HG03558 (cell line): Measurements from ENCODE around the gene KLRK1.
"Not testable (repeated sequence)": the region's sequence is repeated elsewhere in the genome, so short reads cannot be mapped to it uniquely, and the experiment has no call there.

Experiments used
- ATAC-seq: cut with Tn5 transposase; IDR thresholded peaks from one replicate; pipeline ENCODE4 v1.9.1; 2021; ENCODE audit warnings: moderate number of reproducible peaks; ENCODE audit not compliant: unreplicated experiment; ENCODE audit errors: extremely low read depth

KLRK1 gene

DNA sequence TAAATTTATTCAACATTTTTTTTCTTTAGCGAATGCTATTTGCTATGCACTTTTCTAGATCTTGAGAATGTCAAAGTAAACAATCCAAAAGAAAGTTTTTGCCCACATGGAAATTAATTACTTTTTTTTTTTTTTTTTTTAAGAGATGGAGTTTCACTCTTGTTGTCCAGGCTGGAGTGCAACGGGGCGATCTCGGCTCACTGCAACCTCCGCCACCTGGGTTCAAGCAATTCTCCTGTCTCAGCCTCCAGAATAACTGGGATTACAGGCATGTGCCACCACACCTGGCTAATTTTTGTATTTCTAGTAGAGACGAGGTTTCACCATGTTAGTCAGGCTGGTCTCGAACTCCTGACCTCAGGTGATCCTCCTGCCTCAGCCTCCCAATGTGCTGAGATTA is 1.1 kb upstream of the KLRK1 start:
- not testable (repeated sequence) for ATAC-seq

DNA sequence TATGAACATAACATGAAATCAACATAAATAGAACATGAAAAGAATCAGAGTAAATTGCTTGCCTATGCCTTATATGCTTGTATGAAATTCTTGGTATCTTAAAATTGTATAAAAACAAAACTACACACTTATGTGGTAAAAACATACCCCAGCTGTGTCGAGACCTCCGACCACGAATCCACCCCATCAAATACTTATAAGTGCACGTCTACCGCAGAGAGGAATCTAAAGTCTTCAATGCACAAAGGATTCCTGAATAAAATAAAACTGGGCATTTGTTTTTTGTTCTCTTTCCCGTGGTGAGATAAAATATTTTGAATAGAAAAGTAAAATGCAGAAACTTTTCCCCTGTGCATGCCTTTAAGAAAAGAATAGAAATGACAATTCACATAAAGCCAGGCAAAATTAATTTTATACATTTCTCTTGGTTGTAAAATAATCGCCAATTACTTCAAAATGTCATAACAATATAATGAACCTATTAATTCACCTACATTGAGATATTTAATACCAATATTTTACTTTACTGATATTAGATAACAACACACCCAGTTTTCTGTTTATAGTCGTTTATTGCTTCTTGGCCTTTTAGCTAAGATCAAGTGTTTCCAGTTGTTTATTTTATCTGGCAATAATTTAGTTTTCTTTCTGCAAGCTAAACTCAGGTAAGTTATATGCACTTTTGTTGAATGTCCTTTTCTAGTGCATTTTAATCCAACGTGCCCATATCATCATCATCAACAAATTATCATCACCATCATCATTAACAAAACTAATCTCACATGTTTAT is 1.0 kb downstream of the KLRK1 start:
- no peak for ATAC-seq

DNA sequence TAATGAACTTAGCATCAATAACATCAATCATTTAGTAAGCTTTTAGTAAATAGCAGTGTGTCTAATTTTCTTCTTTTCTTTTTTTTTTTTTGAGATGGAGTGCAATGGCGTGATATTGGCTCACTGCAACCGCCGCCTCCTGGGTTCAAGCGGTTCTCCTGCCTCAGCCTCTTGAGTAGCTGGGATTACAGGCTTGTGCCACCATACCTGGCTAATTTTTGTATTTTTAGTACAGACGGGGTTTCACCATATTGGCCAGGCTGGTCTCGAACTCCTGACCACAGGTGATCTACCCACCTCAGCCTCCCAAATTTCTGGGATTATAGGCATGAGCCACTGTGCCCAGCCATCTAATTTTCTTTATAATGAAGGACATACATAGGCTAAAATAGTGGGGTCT is 2.3 kb downstream of the KLRK1 start:
- not testable (repeated sequence) for ATAC-seq

DNA sequence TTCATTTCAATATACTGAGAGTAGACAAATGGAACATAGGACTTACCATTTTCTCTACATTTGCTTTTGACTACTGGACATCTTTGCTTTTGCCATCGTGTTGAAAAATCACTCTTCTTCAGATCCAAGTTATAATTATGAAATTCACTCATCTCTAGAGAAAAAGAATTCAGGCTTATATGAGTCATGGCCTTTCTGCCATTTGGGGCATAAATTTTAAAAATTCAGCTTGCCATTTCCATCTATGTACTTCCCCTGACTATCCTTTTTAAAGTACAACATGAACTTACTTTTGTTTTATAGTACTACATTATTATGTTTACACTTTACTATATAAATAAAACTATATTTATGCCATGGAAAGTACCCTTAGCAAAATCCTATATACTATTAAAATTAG is 3.0 kb downstream of the KLRK1 start:
- no peak for ATAC-seq

DNA sequence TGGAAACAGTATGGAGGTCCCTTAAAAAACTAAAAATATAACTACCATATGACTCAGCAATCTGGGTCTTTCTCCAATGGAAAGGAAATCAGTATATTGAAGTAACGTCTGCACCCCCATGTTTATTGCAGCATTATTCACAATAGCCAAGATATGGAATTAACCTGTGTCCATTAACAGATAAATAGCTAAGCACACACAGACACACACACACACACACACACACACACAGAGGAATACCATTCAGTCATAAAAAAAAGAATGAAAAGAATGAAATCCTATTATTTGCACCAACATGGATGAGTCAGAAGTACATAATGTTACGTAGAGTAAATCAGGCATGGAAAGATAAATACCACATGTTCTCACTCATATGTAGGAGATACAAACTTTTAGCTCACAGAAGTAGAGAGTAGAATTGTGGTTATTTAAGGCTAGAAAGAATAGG is 4.7 kb downstream of the KLRK1 start:
- ATAC-seq: no peak

DNA sequence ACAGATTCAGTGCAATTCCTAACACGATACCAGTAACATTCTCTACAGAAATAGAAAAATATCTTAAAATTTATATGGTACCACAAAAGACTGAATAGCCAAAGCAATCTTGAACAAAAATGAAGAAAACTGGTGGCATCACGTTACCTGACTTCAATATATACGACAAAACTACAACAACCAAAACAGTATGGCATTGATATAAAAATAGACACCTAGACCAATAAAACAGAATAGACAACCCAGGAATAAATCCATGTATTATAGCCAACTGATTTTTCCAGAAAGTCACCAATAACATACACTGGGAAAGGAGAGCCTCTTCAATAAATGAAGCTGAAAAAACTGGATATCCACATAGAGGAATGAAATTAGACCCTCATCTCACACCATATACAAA is 5.7 kb downstream of the KLRK1 start:
- ATAC-seq: no peak

DNA sequence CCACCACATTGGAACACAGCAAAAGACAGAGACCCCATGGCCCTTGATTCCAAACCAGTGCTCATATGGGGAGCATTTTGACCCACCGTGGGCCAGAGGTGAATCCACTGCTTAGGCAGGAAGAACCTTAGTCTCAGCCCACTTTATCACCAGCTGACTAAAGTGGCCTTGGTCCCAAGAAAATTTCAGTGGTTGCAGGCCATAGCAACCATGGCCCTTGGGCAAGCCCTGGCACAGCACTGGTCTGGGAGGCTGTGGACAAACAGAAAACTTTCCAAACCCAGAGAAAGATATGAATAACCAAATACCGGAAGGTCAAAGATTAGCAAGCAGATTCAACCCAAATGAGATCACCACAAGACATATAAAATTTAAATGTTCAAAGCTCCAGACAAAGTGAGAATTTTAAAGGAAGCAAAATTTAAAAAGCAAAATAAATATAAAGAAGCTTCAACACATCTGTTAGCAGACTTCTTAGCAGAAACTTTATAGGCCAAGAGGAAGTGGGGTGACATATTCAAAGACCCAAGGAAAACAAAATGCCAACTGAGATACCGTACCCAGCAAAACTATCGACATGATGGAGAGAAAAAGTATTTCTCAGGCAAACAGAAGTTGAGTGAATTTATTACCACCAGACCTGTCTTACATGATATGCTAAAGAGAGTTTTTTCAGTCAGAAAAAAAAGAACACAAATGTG is 7.8 kb downstream of the KLRK1 start:
- ATAC-seq: no peak

GRCh38 chr12:10378737-10379136 is 11.1 kb downstream of the KLRK1 start:
- not testable (repeated sequence) for ATAC-seq

DNA sequence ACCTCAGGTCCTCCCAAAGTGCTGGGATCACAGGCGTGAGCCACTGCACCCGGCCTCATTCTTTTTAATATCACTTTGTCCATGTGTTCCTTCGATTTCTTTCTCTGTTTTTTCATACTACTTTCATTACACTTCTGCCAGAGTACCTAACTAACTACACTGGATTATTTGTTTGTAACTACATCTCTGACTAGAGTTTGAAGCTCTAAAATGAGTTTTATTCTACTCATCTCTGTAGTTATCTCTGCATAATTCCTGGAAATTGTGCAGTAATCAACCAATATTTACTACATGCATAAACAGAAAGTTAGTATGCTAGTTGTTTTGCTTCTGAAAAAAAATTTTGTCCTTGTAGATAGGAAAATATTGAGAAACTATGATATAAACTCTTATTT is 15.2 kb downstream of the KLRK1 start:
- ATAC-seq: no peak

- no peak for ATAC-seq
Measured at GRCh38 chr12:10372559-10372958, 17.3 kb downstream of the KLRK1 start.

DNA sequence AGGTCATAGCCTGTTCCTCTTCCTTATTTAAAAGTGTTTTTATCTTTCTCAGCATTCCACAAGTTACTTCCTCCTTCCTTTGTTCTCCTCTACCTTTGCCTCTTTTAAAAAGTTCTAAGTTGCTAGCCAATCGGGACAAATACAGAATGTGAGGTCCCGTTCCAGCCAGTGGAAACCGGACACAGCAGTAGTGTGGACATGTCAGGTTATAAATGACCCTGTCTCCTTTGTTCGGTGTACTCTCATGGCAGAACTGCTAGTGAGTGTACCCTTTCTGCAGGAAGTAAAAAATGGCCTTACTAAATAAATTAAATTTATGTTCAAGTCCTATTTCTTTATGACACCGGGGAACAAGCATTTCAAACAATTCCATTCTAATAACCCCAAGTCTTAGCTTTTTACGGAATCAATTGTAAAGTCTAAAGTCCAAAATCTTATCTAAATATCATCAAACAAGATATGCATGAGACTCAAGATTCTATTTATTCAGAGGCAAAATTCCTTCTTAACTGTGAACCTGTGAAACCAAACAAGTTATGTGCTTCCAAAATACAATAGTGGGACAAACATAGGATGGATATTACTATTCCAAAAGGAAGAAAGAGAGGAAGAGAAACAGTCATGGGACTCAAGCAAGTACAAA is 17.8 kb downstream of the KLRK1 start:
- ATAC-seq: not testable (repeated sequence)

DNA sequence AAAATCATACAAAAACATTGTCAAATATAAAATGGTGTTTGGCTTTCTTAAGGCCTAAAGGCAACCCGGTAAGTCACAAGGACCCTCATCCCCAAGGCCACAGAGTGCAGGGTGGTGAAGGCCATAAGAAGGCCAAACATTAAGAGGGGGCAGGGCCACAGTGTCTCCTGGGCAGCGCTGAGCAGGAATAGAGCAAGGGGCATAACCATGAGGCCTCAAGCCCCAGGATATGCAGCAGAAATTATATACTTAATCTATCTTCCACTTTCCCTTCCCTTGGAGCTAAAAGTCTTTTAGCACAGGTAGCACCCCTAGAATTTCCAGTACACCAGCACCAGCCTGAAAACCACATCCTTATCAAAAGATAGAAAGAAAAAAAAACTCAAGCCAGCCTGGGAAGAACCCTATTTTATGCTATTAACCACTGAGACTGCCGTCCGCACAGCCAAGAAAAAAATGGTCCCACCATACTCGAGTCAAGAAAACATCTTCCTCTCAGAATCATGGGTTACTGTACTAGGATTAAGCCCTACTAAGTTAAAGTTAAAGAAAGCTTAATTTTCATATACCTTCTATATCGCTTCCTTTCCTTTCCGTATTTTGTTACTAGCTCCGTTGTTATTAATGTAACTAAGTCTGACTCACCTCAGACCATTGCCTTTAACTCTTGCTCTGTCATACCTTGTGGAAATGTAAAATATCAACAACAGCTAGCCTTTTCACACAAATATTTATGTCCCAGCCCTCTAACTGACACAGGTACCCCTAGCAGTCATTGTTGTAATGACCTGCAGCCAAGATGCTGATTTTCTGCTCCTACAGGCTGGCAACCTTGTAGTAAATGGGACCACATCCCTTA is 20.1 kb downstream of the KLRK1 start:
- ATAC-seq: no peak

GRCh38 chr12:10368206-10369171 is 21.4 kb downstream of the KLRK1 start:
- ATAC-seq: no peak

GRCh38 chr12:10367714-10368113 is 22.1 kb downstream of the KLRK1 start:
- ATAC-seq: not testable (repeated sequence)

DNA sequence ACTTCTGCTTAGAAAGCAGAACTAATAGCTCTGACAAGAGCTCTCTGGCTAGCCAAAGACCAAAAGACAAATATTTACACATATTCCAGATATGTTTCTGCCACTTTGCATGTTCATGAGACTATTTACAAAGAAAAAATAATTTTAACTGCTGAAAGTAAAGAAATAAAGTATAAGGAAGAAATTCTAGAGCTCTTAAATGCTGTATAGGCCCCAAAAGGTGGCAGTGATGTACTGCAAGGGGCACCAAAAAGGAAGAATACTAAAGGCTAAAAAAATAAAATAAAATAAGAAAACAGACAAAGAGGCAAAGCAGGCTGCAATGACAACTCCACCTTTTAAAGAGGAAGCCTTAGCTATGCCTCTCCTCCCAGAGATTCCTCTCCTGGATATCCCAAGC is 23.0 kb downstream of the KLRK1 start:
- ATAC-seq: no peak

DNA sequence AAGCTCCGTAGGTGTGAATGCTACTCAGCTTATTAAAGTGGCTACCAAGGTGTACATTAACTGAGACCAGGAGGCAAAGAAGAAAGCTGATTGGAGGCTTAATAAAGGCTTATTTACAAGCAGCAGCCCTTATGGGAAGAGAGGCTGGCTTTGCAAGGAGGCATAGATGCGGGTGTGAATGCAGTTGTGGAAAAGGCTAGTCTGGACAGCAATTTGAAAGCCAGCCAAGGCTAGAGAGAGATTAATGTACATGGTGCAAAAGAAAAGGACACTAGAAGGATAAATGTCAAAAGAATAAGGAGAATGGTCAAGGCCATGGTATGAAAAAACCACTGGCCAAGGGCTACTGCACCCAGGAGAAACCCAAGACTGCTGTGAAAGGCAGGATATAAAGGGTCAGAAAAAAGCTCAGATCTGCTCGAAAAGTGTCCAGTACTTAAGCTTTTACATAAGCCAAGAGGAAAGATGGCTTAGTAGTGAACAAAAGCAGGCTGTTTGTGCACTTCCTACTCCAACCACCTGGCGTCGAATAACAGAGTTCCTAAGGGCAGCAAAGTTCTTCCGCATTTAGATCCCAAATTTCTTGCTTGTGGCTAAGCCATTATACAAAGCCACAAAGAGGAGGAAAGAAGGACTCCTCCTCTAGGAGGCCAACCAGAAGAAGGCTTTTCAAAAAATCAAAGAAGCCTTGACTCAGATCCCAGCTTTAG is 24.0 kb downstream of the KLRK1 start:
- ATAC-seq: no peak

DNA sequence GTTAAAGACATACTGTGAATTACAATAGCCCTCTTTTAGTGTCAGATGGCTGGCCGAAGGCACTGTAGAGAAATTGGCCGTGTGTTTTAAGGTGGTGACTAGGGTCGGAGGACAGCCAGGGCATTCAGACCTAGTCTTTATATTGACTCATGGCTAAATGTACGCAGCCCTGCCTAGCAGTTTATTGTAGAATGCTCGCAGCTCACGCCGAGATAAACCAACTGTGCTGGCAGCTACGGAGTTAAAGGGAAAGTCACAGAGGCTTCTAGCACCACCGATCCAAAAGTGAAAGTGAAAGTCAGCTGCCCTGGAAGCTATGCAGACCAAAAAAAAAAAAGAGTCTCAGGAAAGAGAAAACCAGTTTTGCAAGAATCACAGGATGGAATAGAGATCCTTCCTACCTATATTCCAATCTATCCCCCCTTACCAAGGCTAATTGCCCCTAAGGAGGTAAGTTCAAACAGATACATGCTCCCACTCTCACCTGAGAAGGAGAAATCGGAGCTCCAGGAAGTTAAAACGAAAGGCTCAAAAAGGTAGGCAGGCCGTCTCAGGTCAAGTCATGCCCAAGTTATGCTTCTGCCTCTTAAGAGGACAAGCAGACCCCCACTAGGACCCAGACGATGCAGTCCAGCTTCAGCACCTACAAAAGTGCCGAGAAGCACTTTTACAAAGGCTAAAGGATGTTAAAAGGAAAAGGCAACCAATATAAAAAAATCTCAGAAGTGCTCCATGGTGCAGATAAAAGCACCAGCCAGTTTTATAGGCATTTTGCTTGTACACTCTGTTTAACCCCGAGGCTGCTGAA is 24.8 kb downstream of the KLRK1 start:
- no peak for ATAC-seq
